HPDE6-E6E7 (cell line): ENCODE results near the gene GREB1L.

ENCODE experiments used
- DNase-seq: peaks from one replicate; pipeline ENCODE4 v3.0.0; 2011; ENCODE audit warnings: missing footprints; ENCODE audit errors: extremely low spot score

The GREB1L gene

DNA sequence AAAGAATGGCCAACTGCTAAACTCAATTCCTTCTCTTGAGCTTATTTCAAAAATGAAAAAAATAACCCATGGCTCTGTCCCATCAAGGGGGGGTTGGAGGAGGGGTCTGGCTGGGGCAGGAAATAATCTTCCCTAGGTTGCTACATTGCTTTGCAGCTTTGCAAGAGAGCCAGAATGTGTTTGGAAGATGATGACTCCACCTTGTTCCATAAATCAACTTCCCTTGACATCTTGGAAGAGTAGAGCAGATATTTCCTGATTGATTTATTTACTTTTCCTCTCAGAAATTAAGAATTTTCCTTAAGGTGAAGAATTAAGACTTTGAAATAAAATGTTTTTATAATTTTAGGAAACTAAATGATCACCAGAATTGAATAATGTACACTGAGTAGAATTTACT lies 317.2 kb downstream of the GREB1L start:
- DNase-seq = no peak

GRCh38 chr18:21571772-21572171 lies 329.7 kb downstream of the GREB1L start:
- no peak for DNase-seq
